Caco-2 (cell line): Measurements from ENCODE around the gene VLDLR. TPM values are rescaled to one million over a fixed set of nuclear protein-coding genes. Genes with fewer than 3 reads are reported as not detected.

Source experiments
- BruUV-seq: library from RNA; stranded (reverse); fragments of 400-500 nt; replicated peaks from 2 replicates; lab custom pipeline; 2021; lab: Mats Ljungman, UMichigan
- CTCF ChIA-PET: fragments of 300-600 bp; sonication (Branson Sonifier 250); formaldehyde crosslinking; loops from one replicate; lab custom pipeline; 2022; ENCODE audit warnings: antibody characterized with exemption; lab: Charles Lee
- POLR2A ChIA-PET: fragments of 300-600 bp; sonication (Branson Sonifier 250); formaldehyde crosslinking; loops from one replicate; lab custom pipeline; 2022; ENCODE audit warnings: antibody characterized with exemption; lab: Charles Lee
- DNase-seq, 2 experiments: peaks; one replicate each; pipeline versions ENCODE4 v3.0.0 to v3.0.0-alpha.2; 2020 to 2022
- H3K27me3 ChIP-seq: replicated peaks from 2 replicates; pipeline ENCODE4 v1.6.0; 2011; ENCODE audit warnings: low read length; ENCODE audit not compliant: control insufficient read depth, insufficient read depth
- H3K36me3 ChIP-seq: 2 replicates; pipeline ENCODE4 v1.5.1; 2011; ENCODE audit warnings: low read length; ENCODE audit not compliant: control insufficient read depth, insufficient read depth
- H3K4me1 ChIP-seq: fragments of 250-450 bp; sonication (Bioruptor Pico); 2 replicates; pipeline ENCODE4 v1.5.1; 2020; ENCODE audit warnings: mild to moderate bottlenecking
- H3K4me3 ChIP-seq: 2 replicates; pipeline ENCODE4 v1.5.1; 2011; ENCODE audit warnings: low read depth, mild to moderate bottlenecking, control low read depth, low read length
- H3K9me3 ChIP-seq: fragments of 250-450 bp; sonication (Bioruptor Pico); 2 replicates; pipeline ENCODE4 v1.5.1; 2020; ENCODE audit warnings: mild to moderate bottlenecking, moderate library complexity
- H3K27ac Mint-ChIP-seq: one replicate; pipeline ENCODE4 v1.8.0; 2022; ENCODE audit warnings: mixed read lengths; ENCODE audit not compliant: unreplicated experiment
- H3K27me3 Mint-ChIP-seq: one replicate; pipeline ENCODE4 v1.8.0; 2022; ENCODE audit warnings: mixed read lengths; ENCODE audit not compliant: insufficient read depth, unreplicated experiment
- H3K36me3 Mint-ChIP-seq: one replicate; pipeline ENCODE4 v1.8.0; 2022; ENCODE audit warnings: mild to moderate bottlenecking, mixed read lengths; ENCODE audit not compliant: insufficient read depth, unreplicated experiment
- H3K4me1 Mint-ChIP-seq: one replicate; pipeline ENCODE4 v1.8.0; 2022; ENCODE audit warnings: low read depth, mixed read lengths; ENCODE audit not compliant: unreplicated experiment
- H3K4me3 Mint-ChIP-seq: one replicate; pipeline ENCODE4 v1.8.0; 2022; ENCODE audit warnings: mild to moderate bottlenecking, moderate library complexity, mixed read lengths; ENCODE audit not compliant: unreplicated experiment
- H3K9me3 Mint-ChIP-seq: one replicate; pipeline ENCODE4 v1.8.0; 2022; ENCODE audit warnings: mixed read lengths; ENCODE audit not compliant: unreplicated experiment
- intact Hi-C: fragments of 100-400 bp; cut with micrococcal nuclease; formaldehyde crosslinking; loops from one replicate; pipeline ENCODE4 v1.10.0; 2022; ENCODE audit not compliant: unreplicated experiment
- total RNA-seq: library from RNA; stranded (reverse); gene quantifications from 2 replicates; pipeline ENCODE4 v1.2.3, GENCODE V29; 2022
- TF ChIP-seq, protein P1 (sequence below), 2 experiments: fragments of 200-600 bp in 1 of 2; IDR thresholded peaks; 1 replicate in 1 of 2; 2 replicates in 1 of 2; pipeline versions ENCODE4 v1.5.1 to v1.8.0; 2011 to 2022; ENCODE audit warnings: antibody characterized with exemption in 1 of 2, control low read depth in 1 of 2, inconsistent platforms in 1 of 2, low read depth in 1 of 2, low read length in 1 of 2, mild to moderate bottlenecking in 1 of 2, moderate library complexity in 1 of 2; ENCODE audit not compliant: insufficient read depth in 1 of 2, severe bottlenecking in 1 of 2, unreplicated experiment in 1 of 2

The VLDLR gene
- total RNA-seq, 1 experiment from 2014 or later, result 42.3 TPM

DNA sequence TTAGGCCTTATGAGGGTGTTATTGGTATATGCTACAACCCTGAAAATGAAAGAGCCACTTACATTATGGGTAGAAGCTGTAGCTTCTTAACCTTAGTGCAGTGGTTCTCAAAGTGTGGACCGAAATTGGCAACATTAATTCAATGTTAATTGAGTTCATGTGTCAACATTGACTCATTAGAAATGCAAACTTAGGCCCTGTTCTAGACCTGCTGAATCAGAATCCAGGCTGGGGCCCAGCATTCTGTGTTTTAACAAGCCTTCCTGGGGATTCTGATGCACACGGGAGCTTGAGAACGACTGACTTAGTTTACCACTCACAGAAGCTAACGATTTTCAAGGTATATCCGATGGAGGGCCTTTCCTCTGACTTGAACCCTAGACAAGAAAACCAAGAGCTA, 7.3 kb downstream of the VLDLR start:
- peaks cover 10% of the 10 kb centered on the region for H3K4me1 Mint-ChIP-seq
- TF ChIP-seq, protein P1, sequence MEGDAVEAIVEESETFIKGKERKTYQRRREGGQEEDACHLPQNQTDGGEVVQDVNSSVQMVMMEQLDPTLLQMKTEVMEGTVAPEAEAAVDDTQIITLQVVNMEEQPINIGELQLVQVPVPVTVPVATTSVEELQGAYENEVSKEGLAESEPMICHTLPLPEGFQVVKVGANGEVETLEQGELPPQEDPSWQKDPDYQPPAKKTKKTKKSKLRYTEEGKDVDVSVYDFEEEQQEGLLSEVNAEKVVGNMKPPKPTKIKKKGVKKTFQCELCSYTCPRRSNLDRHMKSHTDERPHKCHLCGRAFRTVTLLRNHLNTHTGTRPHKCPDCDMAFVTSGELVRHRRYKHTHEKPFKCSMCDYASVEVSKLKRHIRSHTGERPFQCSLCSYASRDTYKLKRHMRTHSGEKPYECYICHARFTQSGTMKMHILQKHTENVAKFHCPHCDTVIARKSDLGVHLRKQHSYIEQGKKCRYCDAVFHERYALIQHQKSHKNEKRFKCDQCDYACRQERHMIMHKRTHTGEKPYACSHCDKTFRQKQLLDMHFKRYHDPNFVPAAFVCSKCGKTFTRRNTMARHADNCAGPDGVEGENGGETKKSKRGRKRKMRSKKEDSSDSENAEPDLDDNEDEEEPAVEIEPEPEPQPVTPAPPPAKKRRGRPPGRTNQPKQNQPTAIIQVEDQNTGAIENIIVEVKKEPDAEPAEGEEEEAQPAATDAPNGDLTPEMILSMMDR (IDR thresholded peaks at IDR 0.05; ENCODE audit: insufficient read depth in 1 of 2, low read depth in 1 of 2, low read length in 1 of 2, severe bottlenecking in 1 of 2, unreplicated experiment in 1 of 2), result no peak
- BruUV-seq, result no TSS peak

DNA sequence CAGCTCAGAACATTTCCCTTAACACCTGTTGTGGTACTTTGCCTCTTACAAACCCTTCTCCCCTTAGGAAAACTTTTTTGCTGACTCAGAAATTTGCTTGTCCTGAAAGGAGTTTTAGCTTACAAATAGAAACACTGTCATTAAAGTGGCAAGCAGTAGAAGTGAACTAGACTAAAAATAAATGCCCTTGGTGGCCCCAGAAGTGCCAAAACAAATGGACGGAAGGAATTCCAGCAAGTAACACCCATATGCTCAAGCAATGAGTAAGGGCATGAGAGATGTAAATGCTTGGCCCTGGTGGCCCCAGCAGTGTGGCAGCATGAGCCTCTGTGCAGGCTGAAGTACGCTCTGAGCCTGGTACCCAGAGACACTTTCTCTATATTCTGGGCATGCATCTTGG, 8.6 kb downstream of the VLDLR start:
- H3K4me1 Mint-ChIP-seq, result peaks cover 10% of the 10 kb centered on the region
- no peaks in the 10 kb centered on the region for H3K9me3 ChIP-seq
- no peak overlapping the region for H3K27ac Mint-ChIP-seq
- H3K27me3 ChIP-seq, result no peaks in the 10 kb centered on the region
- H3K36me3 ChIP-seq, result no peaks in the 10 kb centered on the region
- peaks cover 8% of the 10 kb centered on the region for H3K4me1 ChIP-seq
- TF ChIP-seq, protein P1 (IDR thresholded peaks at IDR 0.05; ENCODE audit: insufficient read depth in 1 of 2, low read depth in 1 of 2, low read length in 1 of 2, severe bottlenecking in 1 of 2, unreplicated experiment in 1 of 2), result no peak
- intact Hi-C loops, result no loop called here
- BruUV-seq, result no TSS peak
- CTCF ChIA-PET, result no interaction called here
- no peaks in the 10 kb centered on the region for H3K9me3 Mint-ChIP-seq
- no peak overlapping the region for H3K4me3 ChIP-seq
- peaks cover 6% of the 10 kb centered on the region for H3K36me3 Mint-ChIP-seq
- DNase-seq, result no peak
- POLR2A ChIA-PET, result no interaction called here
- no peak overlapping the region for H3K4me3 Mint-ChIP-seq
- no peaks in the 10 kb centered on the region for H3K27me3 Mint-ChIP-seq

More for the DNA sequence above, 7.3 kb downstream of the VLDLR start:
- Histone ChIP-seq H3K27me3 (no peaks in the 10 kb centered on the region), H3K36me3 (no peaks in the 10 kb centered on the region), H3K9me3 (no peaks in the 10 kb centered on the region), H3K4me1 (peaks cover 19% of the 10 kb centered on the region), H3K4me3 (no peak overlapping the region)
- POLR2A ChIA-PET, result no interaction called here
- Mint-ChIP-seq H3K36me3 (peaks cover 6% of the 10 kb centered on the region), H3K4me3 (no peak overlapping the region), H3K27me3 (no peaks in the 10 kb centered on the region), H3K9me3 (no peaks in the 10 kb centered on the region), H3K27ac (no peak overlapping the region)
- intact Hi-C loops, result loop anchor here (10.0 kb wide), 1 partner anchor 384 kb away; no protein-coding TSS in a partner anchor
- no peak for DNase-seq
- CTCF ChIA-PET, result no interaction called here

DNA sequence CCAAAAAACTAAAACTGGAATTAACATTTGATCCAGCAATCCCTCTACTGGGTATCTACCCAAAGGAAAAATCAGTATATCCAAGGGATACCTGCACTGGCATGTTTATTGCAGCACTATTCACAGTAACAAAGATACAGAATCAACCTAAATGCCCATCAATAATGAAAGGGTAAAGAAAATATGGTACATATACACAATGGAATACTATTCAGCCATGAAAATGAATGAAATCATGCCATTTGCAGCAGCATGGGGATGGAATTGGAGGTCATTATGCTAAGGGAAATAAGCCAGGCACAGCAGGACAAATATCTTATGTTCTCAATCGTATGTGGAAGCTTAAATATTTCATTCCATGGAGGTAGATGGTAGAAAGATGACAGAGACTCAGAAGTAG, 9.7 kb downstream of the VLDLR start:
- H3K27me3 Mint-ChIP-seq, result no peaks in the 10 kb centered on the region
- H3K9me3 Mint-ChIP-seq, result no peaks in the 10 kb centered on the region

More for the DNA sequence above, 9.7 kb downstream of the VLDLR start:
- H3K4me3 ChIP-seq, result no peak overlapping the region
- Mint-ChIP-seq H3K27ac (no peak overlapping the region), H3K4me1 (peaks cover 10% of the 10 kb centered on the region), H3K36me3 (peaks cover 7% of the 10 kb centered on the region), H3K4me3 (no peak overlapping the region)
- no peaks in the 10 kb centered on the region for H3K9me3 ChIP-seq
- H3K27me3 ChIP-seq, result no peaks in the 10 kb centered on the region
- POLR2A ChIA-PET, result no interaction called here
- BruUV-seq, result no TSS peak
- DNase-seq, result no peak
- TF ChIP-seq, protein P1 (IDR thresholded peaks at IDR 0.05; ENCODE audit: insufficient read depth in 1 of 2, low read depth in 1 of 2, low read length in 1 of 2, severe bottlenecking in 1 of 2, unreplicated experiment in 1 of 2), result no peak
- no peaks in the 10 kb centered on the region for H3K4me1 ChIP-seq
- no peaks in the 10 kb centered on the region for H3K36me3 ChIP-seq
- CTCF ChIA-PET, result no interaction called here
- intact Hi-C loops, result no loop called here
